HG02623 (cell line): ENCODE measurements around the gene NEDD9.

Experiments used
- ATAC-seq: cut with Tn5 transposase; IDR thresholded peaks from one replicate; pipeline ENCODE4 v1.9.1; 2021; ENCODE audit warnings: moderate library complexity; ENCODE audit not compliant: unreplicated experiment

The NEDD9 gene

GRCh38 chr6:11149551-11149950 is 82.9 kb downstream of the NEDD9 start:
- no peak for ATAC-seq

GRCh38 chr6:11146117-11146826 is 86.2 kb downstream of the NEDD9 start:
- ATAC-seq = no peak

GRCh38 chr6:11144393-11144851 is 88.0 kb downstream of the NEDD9 start:
- ATAC-seq = peak; percentile 84

GRCh38 chr6:11143394-11144371 is 88.8 kb downstream of the NEDD9 start:
- ATAC-seq = no peak

GRCh38 chr6:11142296-11143027 is 90.0 kb downstream of the NEDD9 start:
- ATAC-seq = no peak

GRCh38 chr6:11141295-11141694 is 91.2 kb downstream of the NEDD9 start:
- ATAC-seq = no peak

- ATAC-seq = no peak
Measured at GRCh38 chr6:11140056-11140455, 92.4 kb downstream of the NEDD9 start.

GRCh38 chr6:11139051-11139960 is 93.2 kb downstream of the NEDD9 start:
- no peak for ATAC-seq

- no peak for ATAC-seq
Measured at GRCh38 chr6:11136809-11137208, 95.7 kb downstream of the NEDD9 start.
